NK-92 treated with Interleukin-12 subunit alpha and Interleukin-12 subunit beta, amount 100 ng/mL, for 24 hours (cell line): ENCODE measurements around the gene RSU1.
A peak's percentile ranks its signal among the peaks of the same experiment; 100 is the strongest.
"Not testable (repeated sequence)": the region's sequence is repeated elsewhere in the genome, so short reads cannot be mapped to it uniquely, and the experiment has no call there.

ENCODE experiments used
- DNase-seq: peaks from one replicate; lab custom pipeline; 2025; lab: John Stamatoyannopoulos, UW

RSU1 gene

DNA sequence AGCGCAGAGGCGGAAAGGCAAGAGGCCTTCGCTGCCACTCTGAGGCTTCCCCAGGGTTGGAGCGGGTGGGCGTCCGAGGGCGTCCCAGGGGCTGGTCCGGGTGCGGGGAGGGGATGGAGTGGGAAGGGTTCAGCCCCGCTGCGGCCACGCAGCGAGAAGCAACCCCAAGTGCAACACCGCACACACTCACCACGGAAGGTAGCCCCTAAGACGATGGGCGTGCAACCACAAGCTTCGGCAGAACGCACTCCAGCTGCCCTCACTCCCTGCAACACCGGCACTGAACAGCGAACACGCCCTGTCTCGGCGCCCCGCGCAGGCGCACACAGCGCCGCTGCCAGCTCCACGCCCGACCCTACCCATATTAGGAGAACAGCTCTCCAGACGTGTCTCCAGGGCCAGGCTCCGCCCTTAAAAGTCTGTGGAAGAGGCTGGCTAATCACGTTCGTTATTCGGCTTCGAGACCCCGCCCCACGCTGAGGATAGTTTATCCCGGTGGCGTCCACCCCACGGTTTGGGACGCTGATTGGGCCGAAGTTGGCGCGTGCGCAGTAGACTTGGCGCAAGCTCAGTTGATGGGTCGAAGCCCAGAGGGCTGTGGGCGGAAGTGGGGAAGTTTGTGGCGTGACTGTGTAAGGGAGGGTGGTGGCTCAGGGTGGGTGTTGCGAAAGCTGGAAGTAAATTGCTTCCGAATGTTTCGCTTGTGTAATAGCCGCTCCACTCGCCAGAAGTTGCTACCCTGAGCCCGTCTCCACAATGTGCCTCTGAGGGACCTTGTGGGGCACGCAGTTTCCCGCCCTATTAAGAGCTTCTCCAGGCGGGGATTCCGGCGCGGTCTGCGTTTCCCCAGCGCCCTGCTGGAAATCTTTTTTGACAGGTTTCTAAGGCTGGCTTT, at the start of gene RSU1:
Gene RSU1 (minus strand): TSS at position 300 of the 895 bp plus-strand sequence. CDS start 343 bp downstream, outside the sequence.
- peak; percentile 94 for DNase-seq

- DNase-seq: no peak
These were observed 49.5 kb upstream of the RSU1 start for GRCh38 chr10:16866541-16867275.

DNA sequence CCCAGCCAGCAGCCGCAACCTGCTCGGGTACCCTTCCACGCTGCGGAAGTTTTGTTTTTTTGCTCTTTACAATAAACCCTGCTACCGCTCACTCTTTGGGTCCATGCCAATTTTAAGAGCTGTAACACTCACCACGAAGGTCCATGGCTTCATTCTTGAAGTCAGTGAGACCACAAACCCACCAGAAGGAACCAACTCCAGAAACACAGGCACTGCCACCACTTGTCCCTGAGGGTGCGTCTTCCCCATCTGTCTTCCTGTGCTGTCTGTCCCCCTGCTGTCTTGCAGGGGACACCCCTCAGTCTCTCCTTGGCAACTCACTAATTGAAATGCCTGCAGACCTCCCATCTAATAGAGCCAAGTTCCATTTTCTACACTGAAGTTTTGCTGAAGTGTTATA, 48.5 kb upstream of the RSU1 start:
- no peak for DNase-seq

DNA sequence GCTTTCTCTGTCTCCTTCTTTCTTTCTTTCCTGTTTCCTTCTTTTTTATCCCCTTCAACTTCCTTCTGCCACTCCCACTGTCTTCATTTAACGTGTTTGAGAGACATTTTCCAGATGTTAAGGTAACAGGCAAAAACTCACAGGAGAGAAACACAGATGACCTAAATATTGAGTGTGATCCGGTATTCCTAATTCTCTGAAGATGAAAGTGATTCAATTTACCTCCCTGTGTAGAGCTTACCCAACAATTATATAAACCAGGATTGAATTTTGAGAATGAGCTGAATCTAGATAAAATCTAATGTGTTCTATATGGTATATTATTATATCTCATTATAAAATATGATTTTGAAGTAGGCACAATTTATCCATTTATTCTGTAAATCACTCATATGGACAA, 46.5 kb upstream of the RSU1 start:
- no peak for DNase-seq

DNA sequence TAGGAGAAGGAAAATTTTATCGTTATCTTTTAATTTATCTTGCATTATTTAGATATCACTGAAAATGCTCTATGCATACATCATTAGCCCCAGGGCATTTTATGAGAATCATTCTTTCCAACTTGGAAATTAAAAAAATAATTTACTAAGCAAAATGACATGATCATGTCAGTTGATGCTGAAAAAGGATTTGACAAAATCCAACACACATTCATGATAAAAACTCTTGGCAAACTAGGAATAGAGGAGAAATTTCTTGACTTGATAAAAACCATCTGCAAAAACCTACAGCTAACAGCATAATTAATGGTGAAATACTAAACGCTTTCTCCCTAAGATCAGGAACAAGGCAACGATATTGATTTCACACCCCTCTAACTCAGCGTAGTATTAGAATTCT, 40.2 kb upstream of the RSU1 start:
- no peak for DNase-seq

- no peak for DNase-seq
These were observed 39.3 kb upstream of the RSU1 start for GRCh38 chr10:16856567-16856966.

- DNase-seq: no peak
These were observed 38.9 kb upstream of the RSU1 start for GRCh38 chr10:16856092-16856491.

DNA sequence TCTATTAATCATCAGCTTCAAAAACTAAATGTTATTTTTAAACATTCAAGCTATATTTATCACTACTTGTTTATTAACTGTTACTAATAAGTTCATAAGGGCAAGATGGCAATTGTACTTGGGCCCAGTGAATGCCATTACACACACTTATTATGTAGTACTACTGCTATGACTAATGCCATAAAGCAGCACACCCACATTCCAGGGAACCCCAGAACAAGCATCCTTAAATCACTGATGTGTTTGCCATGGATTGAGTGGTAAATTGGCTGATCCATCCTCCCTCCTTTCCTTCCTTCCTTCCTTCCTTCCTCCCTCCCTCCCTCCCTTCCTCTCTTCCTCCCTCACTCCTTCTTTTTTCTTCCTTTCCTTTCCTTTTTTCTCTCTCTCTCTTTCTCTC, 37.4 kb upstream of the RSU1 start:
- DNase-seq: no peak

GRCh38 chr10:16853809-16854208, 36.6 kb upstream of the RSU1 start:
- DNase-seq: no peak

DNA sequence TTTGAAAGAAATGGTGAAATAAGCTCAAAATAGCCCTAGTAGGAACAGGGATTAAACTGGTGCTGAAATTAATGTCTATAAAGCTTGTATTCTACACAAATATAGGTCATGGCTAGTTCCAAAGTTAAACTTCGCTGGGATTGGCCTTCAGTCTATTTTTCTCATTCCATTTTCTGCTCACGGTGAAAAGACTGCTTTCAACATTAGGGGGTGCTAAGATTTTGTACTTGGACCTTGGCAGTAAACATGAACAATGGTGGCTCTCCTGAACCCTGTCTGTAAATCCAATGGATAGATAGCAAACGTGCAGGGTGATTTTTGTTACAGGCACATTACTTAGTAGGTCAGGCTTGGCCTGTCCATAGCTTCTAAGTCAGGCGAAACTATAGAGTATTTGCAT, 36.0 kb upstream of the RSU1 start:
- no peak for DNase-seq

- DNase-seq: no peak
These were observed 35.4 kb upstream of the RSU1 start for GRCh38 chr10:16852624-16853023.

- no peak for DNase-seq
These were observed 31.4 kb upstream of the RSU1 start for GRCh38 chr10:16848562-16849154.

- no peak for DNase-seq
These were observed 30.4 kb upstream of the RSU1 start for GRCh38 chr10:16847644-16848043.

- no peak for DNase-seq
These were observed 28.0 kb upstream of the RSU1 start for GRCh38 chr10:16845248-16845647.

- no peak for DNase-seq
These were observed 26.1 kb upstream of the RSU1 start for GRCh38 chr10:16843252-16843870.

DNA sequence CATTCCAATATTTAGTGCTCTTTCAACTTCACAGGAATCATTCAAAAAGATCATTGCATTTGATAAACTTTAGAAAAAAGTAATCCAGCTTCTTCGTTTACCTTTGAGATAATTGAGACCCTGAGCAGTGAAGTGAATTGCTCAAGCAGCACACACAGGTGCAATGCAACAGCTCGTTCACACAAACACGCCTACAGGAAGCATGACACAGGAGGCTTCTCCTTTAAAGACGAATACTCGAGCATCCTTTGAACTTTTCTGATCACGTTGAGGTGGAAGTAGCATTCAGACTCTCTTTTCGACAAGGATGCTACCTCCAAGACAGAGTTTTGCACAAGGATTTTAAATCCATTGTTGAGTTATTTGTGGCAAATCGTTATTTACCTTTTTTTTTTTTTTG, 18.0 kb upstream of the RSU1 start:
- DNase-seq: no peak

DNA sequence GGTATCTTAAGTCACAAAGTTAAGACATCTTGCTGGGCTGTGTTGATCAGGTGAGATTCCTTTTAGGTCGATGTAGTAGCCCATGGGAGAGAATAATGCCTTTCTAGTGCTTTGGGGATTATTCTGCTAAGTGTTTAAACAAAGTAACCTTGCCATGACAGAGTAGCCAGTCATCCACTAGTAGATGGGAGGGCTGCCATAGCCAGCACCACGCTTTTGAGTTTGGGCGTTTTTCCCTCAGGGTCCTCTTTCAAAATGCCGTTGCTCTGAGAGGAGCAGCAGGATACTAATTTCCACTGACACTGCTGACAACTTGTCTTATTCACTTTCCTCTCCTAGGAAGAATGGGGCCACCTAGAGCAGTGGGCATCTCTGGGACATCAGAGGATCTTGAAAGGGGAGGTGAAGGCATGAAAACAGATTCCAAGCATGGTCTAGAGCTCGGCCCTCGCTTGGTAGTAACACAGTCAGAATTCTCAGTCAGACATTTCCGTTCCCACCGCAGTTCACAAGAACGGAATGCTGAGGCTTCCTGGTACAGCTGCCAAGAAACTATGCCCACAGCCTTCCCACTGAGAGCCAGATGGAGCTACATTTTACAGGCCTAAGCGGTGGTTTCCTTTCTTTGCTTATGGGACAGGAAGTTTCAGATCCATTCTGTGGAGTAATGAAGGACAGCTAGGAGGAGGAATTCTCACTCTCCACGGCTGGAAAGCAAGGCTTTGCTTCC, 15.3 kb upstream of the RSU1 start:
- no peak for DNase-seq

DNA sequence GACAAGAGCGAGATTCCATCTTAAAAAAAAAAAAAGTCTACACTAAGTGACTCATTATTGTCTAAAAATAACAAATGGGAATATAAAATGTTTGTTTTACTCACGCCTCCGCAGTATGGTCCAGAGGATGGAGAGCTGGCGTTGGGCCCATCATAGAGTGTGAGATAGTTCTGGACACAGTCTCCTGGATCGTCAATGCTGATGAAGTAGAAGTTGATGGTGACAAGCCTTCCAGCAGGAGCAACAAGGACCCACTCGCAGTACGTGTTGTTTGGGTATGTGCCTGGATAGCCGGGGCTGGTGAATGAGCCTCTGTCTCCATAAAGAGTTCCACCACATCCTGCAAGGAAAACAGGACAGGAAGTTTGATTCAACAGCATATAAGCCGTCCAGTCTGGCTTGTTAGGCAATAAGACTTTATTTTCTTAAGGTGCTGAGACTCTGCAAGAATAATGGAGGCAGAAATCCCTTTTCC, 11.5 kb upstream of the RSU1 start:
- DNase-seq: no peak

DNA sequence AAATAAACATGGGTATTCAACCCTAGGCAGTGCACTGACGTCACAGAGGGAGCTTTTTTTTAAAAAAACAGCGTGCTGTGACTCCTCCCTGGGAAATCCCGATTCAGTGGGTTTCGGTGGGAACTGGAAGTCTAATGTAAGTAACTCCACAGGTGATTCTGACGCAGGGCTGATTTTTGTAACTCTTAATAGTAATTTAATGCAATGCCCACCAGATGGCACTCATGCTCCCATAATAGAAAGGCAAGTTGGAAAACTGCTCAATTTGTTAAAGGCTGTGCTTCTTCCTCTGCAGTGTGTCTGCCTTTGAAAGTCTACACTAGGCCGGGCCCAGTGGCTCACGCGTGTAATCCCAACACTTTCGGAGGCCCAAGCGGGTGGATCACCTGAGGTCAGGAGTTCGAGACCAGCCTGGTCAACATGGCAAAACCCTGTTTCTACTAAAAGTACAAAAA, 10.9 kb upstream of the RSU1 start:
- peak; percentile 7 for DNase-seq

- not testable (repeated sequence) for DNase-seq
These were observed 10.2 kb upstream of the RSU1 start for GRCh38 chr10:16827474-16827873.

GRCh38 chr10:16822726-16823360, 5.6 kb upstream of the RSU1 start:
- no peak for DNase-seq
